ENCODE results near the gene RACGAP1.

RACGAP1 gene

GRCh38 chr12:50057000-50057841 lies 31.9 kb upstream of the RACGAP1 start, which contains the start of gene ASIC1:
TSS of gene ASIC1 (plus strand) at chr12:50057596. CDS start at chr12:50058767, 1,171 bp downstream.
- in situ Hi-C loops (cut with HindIII; ENCODE audit: low sequenced_read_pairs): no loop called here

GRCh38 chr12:50056639-50056976 lies 31.3 kb upstream of the RACGAP1 start:
- in situ Hi-C loops (cut with HindIII; ENCODE audit: low sequenced_read_pairs): no loop called here

- in situ Hi-C loops (cut with HindIII; ENCODE audit: low sequenced_read_pairs): no loop called here
These were observed 30.7 kb upstream of the RACGAP1 start for GRCh38 chr12:50055831-50056638.

- in situ Hi-C loops (cut with HindIII; ENCODE audit: low sequenced_read_pairs): no loop called here
These were observed 28.3 kb upstream of the RACGAP1 start for GRCh38 chr12:50053583-50053982.

GRCh38 chr12:50052964-50053363 lies 27.7 kb upstream of the RACGAP1 start:
- in situ Hi-C loops (cut with HindIII; ENCODE audit: low sequenced_read_pairs): no loop called here

GRCh38 chr12:50052544-50052943 lies 27.2 kb upstream of the RACGAP1 start:
- in situ Hi-C loops (cut with HindIII; ENCODE audit: low sequenced_read_pairs): no loop called here

GRCh38 chr12:50051101-50051806 lies 26.0 kb upstream of the RACGAP1 start:
- in situ Hi-C loops (cut with HindIII; ENCODE audit: low sequenced_read_pairs): no loop called here

GRCh38 chr12:50050410-50051098 lies 25.3 kb upstream of the RACGAP1 start:
- in situ Hi-C loops (cut with HindIII; ENCODE audit: low sequenced_read_pairs): no loop called here

GRCh38 chr12:50050119-50050385 lies 24.8 kb upstream of the RACGAP1 start:
- in situ Hi-C loops (cut with HindIII; ENCODE audit: low sequenced_read_pairs): no loop called here

GRCh38 chr12:50049254-50050118 lies 24.2 kb upstream of the RACGAP1 start:
- in situ Hi-C loops (cut with HindIII; ENCODE audit: low sequenced_read_pairs): no loop called here

GRCh38 chr12:50047693-50048250 lies 22.5 kb upstream of the RACGAP1 start:
- in situ Hi-C loops (cut with HindIII; ENCODE audit: low sequenced_read_pairs): no loop called here

GRCh38 chr12:50043854-50044253 lies 18.6 kb upstream of the RACGAP1 start:
- in situ Hi-C loops (cut with HindIII; ENCODE audit: low sequenced_read_pairs): no loop called here

- in situ Hi-C loops (cut with HindIII; ENCODE audit: low sequenced_read_pairs): no loop called here
These were observed 18.0 kb upstream of the RACGAP1 start for GRCh38 chr12:50043308-50043707.

- in situ Hi-C loops (cut with HindIII; ENCODE audit: low sequenced_read_pairs): no loop called here
These were observed 17.4 kb upstream of the RACGAP1 start for GRCh38 chr12:50042693-50043092.

- in situ Hi-C loops (cut with HindIII; ENCODE audit: low sequenced_read_pairs): no loop called here
These were observed 16.7 kb upstream of the RACGAP1 start for GRCh38 chr12:50041962-50042361.

- in situ Hi-C loops (cut with HindIII; ENCODE audit: low sequenced_read_pairs): no loop called here
These were observed 16.0 kb upstream of the RACGAP1 start for GRCh38 chr12:50041062-50041860.

GRCh38 chr12:50040657-50041056 lies 15.4 kb upstream of the RACGAP1 start:
- in situ Hi-C loops (cut with HindIII; ENCODE audit: low sequenced_read_pairs): no loop called here

GRCh38 chr12:50039151-50039835 lies 14.0 kb upstream of the RACGAP1 start:
- in situ Hi-C loops (cut with HindIII; ENCODE audit: low sequenced_read_pairs): no loop called here
